ENCODE results near the gene VTI1A.

Gene VTI1A

GRCh38 chr10:112503643-112504042 is 56.6 kb downstream of the VTI1A start:
- Histone ChIP-seq H4K20me1 (ENCODE audit: insufficient read depth, low read length) (no peaks in the 10 kb centered on the region), H3K9me3 (replicated peaks; ENCODE audit: insufficient read depth, low read length) (no peaks in the 10 kb centered on the region), H3K36me3 (replicated peaks; ENCODE audit: insufficient read depth, low read length) (no peaks in the 10 kb centered on the region), H3K79me2 (ENCODE audit: low read length) (no peaks in the 10 kb centered on the region), H3K9me2 (replicated peaks; ENCODE audit: insufficient read depth, low read length) (no peaks in the 10 kb centered on the region), H3K4me1 (ENCODE audit: low read length) (no peaks in the 10 kb centered on the region), H3K9ac (ENCODE audit: low read length) (no peak overlapping the region), H3K4me3 (ENCODE audit: low read length) (no peak overlapping the region), H3K4me2 (ENCODE audit: low read depth, low read length) (no peak overlapping the region), H3K27me3 (replicated peaks; ENCODE audit: insufficient read depth, low read length) (no peaks in the 10 kb centered on the region), H3K27ac (ENCODE audit: low read length) (no peak overlapping the region), H2AFZ (ENCODE audit: low read length) (no peak overlapping the region), H3F3A (ENCODE audit: insufficient read depth, low read length) (no peaks in the 10 kb centered on the region)
- DNase-seq, result no peak
- TF ChIP-seq EZH2phosphoT487 (IDR thresholded peaks at IDR 0.05; ENCODE audit: low read length) (no peak), EZH2 (optimal IDR thresholded peaks at IDR 0.05; ENCODE audit: low read depth, low read length) (no peak), CTCF (IDR thresholded peaks at IDR 0.05; ENCODE audit: low read length) (no peak)

GRCh38 chr10:112507046-112507445 is 60.0 kb downstream of the VTI1A start:
- TF ChIP-seq EZH2 (optimal IDR thresholded peaks at IDR 0.05; ENCODE audit: low read depth, low read length) (no peak), CTCF (IDR thresholded peaks at IDR 0.05; ENCODE audit: low read length) (no peak), EZH2phosphoT487 (IDR thresholded peaks at IDR 0.05; ENCODE audit: low read length) (no peak)
- no peaks in the 10 kb centered on the region for H3F3A ChIP-seq (ENCODE audit: insufficient read depth, low read length)
- DNase-seq, result no peak
- no peaks in the 10 kb centered on the region for H3K9me2 ChIP-seq (replicated peaks; ENCODE audit: insufficient read depth, low read length)
- H3K4me2 ChIP-seq (ENCODE audit: low read depth, low read length), result no peak overlapping the region
- no peak overlapping the region for H3K27ac ChIP-seq (ENCODE audit: low read length)
- H3K79me2 ChIP-seq (ENCODE audit: low read length), result no peaks in the 10 kb centered on the region
- H3K27me3 ChIP-seq (replicated peaks; ENCODE audit: insufficient read depth, low read length), result no peaks in the 10 kb centered on the region
- H3K4me1 ChIP-seq (ENCODE audit: low read length), result no peaks in the 10 kb centered on the region
- H2AFZ ChIP-seq (ENCODE audit: low read length), result no peak overlapping the region
- no peaks in the 10 kb centered on the region for H3K9me3 ChIP-seq (replicated peaks; ENCODE audit: insufficient read depth, low read length)
- H3K4me3 ChIP-seq (ENCODE audit: low read length), result no peak overlapping the region
- H3K9ac ChIP-seq (ENCODE audit: low read length), result no peak overlapping the region
- no peaks in the 10 kb centered on the region for H4K20me1 ChIP-seq (ENCODE audit: insufficient read depth, low read length)
- no peaks in the 10 kb centered on the region for H3K36me3 ChIP-seq (replicated peaks; ENCODE audit: insufficient read depth, low read length)

- no peak for DNase-seq
- no peaks in the 10 kb centered on the region for H3K27me3 ChIP-seq (replicated peaks; ENCODE audit: insufficient read depth, low read length)
- H3K9me3 ChIP-seq (replicated peaks; ENCODE audit: insufficient read depth, low read length), result no peaks in the 10 kb centered on the region
- TF ChIP-seq EZH2 (optimal IDR thresholded peaks at IDR 0.05; ENCODE audit: low read depth, low read length) (no peak), CTCF (IDR thresholded peaks at IDR 0.05; ENCODE audit: low read length) (no peak), EZH2phosphoT487 (IDR thresholded peaks at IDR 0.05; ENCODE audit: low read length) (no peak)
- no peak overlapping the region for H3K27ac ChIP-seq (ENCODE audit: low read length)
- no peaks in the 10 kb centered on the region; the same call in 1 of the 2 replicates for H4K20me1 ChIP-seq (ENCODE audit: insufficient read depth, low read length)
- H2AFZ ChIP-seq (ENCODE audit: low read length), result no peak overlapping the region
- no peaks in the 10 kb centered on the region for H3K4me1 ChIP-seq (ENCODE audit: low read length)
- H3K9me2 ChIP-seq (replicated peaks; ENCODE audit: insufficient read depth, low read length), result no peaks in the 10 kb centered on the region
- H3K9ac ChIP-seq (ENCODE audit: low read length), result no peak overlapping the region
- H3K36me3 ChIP-seq (replicated peaks; ENCODE audit: insufficient read depth, low read length), result no peaks in the 10 kb centered on the region
- H3F3A ChIP-seq (ENCODE audit: insufficient read depth, low read length), result no peaks in the 10 kb centered on the region
- H3K4me3 ChIP-seq (ENCODE audit: low read length), result no peak overlapping the region
- H3K4me2 ChIP-seq (ENCODE audit: low read depth, low read length), result no peak overlapping the region
- no peaks in the 10 kb centered on the region for H3K79me2 ChIP-seq (ENCODE audit: low read length)
Observed at GRCh38 chr10:112507988-112508387, 61.0 kb downstream of the VTI1A start.
